ENCODE data around the gene KCTD8.

The KCTD8 gene

GRCh38 chr4:44160776-44161367, 287.7 kb downstream of the KCTD8 start:
- no peak for DNase-seq

GRCh38 chr4:44159991-44160390, 288.6 kb downstream of the KCTD8 start:
- DNase-seq, result no peak

- no peak for DNase-seq
Observed at GRCh38 chr4:44157611-44158277, 290.9 kb downstream of the KCTD8 start.

GRCh38 chr4:44150091-44150576, 298.5 kb downstream of the KCTD8 start:
- DNase-seq, result no peak

GRCh38 chr4:44149282-44149681, 299.3 kb downstream of the KCTD8 start:
- DNase-seq, result no peak

GRCh38 chr4:44147571-44148075, 301.0 kb downstream of the KCTD8 start:
- no peak for DNase-seq

GRCh38 chr4:44146516-44146915, 302.1 kb downstream of the KCTD8 start:
- no peak for DNase-seq

GRCh38 chr4:44145868-44146267, 302.7 kb downstream of the KCTD8 start:
- DNase-seq, result no peak

GRCh38 chr4:44132526-44132925, 316.1 kb downstream of the KCTD8 start:
- no peak for DNase-seq
